Esophagus mucosa (tissue), 1 donor: ENCODE data around the gene ZWILCH. TPM values are rescaled to one million over a fixed set of nuclear protein-coding genes. Genes with fewer than 3 reads are reported as not detected.
"Not testable (repeated sequence)": the region's sequence is repeated elsewhere in the genome, so short reads cannot be mapped to it uniquely, and the experiment has no call there.

ENCODE experiments used
- ATAC-seq: fragments of 200-7000 bp; cut with Tn5 transposase; one replicate; pipeline ENCODE4 v1.9.1; 2020
- total RNA-seq: library from RNA; stranded (reverse); gene quantifications from one replicate; pipeline ENCODE4 v1.2.4, GENCODE V29; 2023
- donor health status: DM: yes; HTN: yes; CAD: no.

ZWILCH gene
- total RNA-seq, 1 donor from 2014 or later: 8.9 TPM

GRCh38 chr15:66586155-66586976 lies 81.2 kb downstream of the ZWILCH start:
- no peak for ATAC-seq

GRCh38 chr15:66587020-66587419 lies 81.9 kb downstream of the ZWILCH start:
- ATAC-seq: no peak

DNA sequence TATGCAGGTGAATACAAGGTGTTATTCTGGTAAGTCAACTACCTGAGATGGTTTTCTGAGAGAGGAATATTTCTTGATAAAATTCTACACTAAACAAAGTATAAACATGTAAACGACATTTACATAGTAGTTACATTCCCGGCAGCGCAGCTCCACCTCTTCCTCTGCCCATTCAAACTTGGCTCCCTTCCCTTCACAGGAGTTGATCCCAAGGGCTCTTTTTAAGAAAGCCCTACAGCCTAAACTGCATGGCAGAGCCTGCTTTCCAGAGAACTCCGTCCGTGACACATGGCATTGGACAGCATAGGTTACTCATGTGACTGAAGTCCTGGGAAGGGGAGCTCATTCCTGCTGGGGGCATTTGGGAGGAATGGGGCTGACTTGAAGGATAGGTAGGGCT lies 82.6 kb downstream of the ZWILCH start:
- no peak for ATAC-seq

DNA sequence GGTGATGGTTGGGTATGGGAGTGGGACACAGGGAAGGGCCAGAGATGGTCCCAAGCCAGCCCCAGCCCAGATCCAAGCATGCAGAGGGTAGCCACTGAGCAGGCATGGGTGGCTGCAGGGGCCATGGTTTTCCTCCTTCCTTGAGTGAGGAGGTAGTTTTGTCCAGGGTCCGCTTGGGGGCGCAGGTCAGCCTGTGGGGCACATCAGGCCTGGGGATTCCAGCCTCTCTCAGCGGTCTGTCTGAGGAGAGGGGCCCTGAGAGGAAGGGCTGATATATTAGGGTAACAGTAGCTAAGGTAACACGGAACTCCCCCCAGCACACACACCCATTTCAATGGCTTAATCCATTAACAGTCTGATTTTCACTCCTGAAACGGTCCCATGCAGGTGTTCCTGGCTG lies 83.4 kb downstream of the ZWILCH start:
- ATAC-seq: peak; percentile 13

DNA sequence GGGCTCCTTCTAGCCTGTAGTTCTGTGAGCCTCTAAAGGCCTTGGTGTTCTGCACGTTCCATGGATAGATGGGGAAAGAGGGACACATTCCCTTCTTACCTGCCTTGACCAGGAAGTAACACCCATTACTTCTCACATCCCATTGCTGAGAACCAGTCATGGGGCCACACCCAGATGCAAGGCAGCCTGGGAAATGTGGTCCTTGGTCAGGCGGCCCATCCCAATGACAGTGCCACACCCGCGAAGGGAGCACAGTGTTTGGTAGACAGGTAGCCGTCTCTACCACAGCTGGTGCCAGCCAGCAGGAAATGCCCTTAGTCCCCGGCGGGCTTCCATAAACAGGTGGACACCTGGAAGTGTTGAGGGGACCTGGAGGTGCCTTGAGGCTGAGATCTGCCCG lies 83.8 kb downstream of the ZWILCH start:
- peak; percentile 69 for ATAC-seq

DNA sequence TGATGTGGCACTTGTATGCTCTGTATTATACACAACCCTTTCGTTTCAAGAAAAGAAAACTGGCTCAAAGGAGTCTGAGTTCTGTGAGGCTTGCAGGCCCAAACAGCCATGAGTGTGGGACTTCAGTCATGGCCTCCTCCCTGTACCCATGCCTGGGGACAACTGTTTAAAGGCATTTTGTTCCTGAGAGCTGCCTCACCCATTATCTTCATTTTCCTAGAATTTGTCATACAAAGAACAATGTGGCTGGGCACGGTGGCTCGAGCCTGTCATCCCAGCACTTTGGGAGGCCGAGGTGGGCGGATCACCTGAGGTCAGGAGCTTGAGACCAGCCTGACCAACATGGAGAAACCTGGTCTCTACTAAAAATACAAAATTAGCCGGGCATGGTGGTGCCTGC lies 84.3 kb downstream of the ZWILCH start:
- ATAC-seq: not testable (repeated sequence)

DNA sequence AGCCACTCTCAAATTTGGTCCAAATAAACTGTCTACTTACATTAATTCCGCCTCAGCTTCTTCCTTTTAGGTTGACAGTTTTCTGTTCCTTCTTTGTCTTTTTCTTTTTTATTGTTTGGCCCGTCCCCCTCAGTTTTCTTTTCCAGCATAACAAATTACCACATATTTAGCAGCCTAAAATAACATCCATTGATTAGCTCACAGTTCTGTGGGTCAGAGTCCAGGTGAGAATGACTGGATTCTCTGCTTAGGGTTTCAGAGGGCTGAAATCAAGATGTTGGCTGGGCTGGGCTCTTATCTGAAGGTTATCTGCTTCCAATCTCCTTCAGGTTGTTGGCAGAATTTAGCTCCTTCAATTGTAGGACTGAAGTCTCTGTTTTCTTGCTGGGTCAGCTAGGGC lies 85.3 kb downstream of the ZWILCH start:
- ATAC-seq: no peak

DNA sequence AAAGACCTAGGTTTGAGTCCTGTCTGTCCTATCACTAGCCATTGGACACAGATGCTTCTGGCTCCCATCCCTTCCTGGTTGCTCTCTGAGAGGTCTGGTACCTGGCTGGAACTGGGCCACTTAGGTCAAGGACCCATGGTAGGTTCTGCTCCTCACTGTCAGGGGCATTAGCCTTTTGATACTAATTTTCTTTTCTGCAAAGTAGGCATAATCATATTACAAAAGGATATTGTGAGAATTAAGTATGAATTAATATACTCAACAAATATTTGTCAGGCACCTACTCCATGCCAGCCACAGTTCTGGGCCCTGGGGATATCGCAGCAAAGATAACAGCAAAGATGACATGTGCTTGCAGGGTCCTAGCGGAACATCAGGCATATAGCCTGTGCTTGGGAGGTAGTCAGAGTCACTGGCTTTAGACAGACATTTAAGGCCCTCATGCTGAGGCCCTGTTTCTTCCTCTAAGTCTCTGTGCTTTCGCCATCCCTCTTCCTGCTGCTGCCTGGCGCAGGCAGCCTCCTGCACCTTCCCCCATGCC lies 86.3 kb downstream of the ZWILCH start:
- no peak for ATAC-seq

GRCh38 chr15:66592505-66593218 lies 87.5 kb downstream of the ZWILCH start:
- ATAC-seq: no peak

- ATAC-seq: no peak
These were observed 88.2 kb downstream of the ZWILCH start for GRCh38 chr15:66593219-66593780.

GRCh38 chr15:66594344-66594743 lies 89.2 kb downstream of the ZWILCH start:
- no peak for ATAC-seq

- no peak for ATAC-seq
These were observed 89.7 kb downstream of the ZWILCH start for GRCh38 chr15:66594836-66595235.

DNA sequence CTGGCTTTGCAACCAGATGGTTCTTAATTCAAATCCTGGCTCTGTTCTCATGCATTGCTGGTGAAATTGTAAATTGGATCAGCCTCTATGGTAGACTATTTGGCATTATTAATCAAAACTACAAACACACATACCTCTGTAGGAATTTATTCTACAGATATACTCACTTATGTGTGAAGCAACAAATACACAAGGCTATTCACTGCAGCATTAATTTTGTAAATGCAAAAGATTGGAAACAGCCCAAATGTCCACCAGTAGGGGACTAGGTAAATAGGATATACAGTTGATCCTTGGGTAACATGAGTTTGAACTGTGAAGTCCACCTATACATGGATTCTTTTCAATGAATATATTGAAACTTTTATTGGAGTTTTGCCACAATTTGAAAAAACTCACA lies 90.2 kb downstream of the ZWILCH start:
- ATAC-seq: no peak

DNA sequence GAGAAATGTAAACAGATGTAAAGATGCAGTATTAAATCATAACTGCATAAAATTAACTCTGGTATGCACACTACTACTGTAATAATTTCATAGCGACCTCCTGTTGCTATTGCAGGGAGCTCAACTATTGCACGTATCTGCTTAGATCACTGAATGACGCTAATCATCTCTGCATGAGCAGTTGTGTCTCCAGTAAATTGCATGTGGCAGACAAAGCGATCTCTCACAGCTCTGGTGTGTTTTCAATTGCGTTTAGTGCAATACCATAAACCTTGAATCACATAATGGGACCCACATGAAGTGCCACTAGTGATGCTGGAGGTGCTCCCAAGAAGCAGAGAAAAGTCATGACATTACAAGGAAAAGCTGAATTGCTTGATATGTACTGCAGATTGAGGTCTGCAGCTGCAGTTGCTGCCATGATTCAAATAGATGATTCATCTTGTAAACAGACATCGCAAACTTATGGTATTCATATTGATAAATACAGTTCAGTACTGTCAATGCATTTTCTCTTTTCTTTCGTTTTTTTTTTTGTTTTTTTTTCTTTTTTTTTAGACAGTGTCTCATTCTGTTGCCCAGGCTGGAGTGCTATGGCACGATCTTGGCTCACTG lies 90.9 kb downstream of the ZWILCH start:
- ATAC-seq: no peak

DNA sequence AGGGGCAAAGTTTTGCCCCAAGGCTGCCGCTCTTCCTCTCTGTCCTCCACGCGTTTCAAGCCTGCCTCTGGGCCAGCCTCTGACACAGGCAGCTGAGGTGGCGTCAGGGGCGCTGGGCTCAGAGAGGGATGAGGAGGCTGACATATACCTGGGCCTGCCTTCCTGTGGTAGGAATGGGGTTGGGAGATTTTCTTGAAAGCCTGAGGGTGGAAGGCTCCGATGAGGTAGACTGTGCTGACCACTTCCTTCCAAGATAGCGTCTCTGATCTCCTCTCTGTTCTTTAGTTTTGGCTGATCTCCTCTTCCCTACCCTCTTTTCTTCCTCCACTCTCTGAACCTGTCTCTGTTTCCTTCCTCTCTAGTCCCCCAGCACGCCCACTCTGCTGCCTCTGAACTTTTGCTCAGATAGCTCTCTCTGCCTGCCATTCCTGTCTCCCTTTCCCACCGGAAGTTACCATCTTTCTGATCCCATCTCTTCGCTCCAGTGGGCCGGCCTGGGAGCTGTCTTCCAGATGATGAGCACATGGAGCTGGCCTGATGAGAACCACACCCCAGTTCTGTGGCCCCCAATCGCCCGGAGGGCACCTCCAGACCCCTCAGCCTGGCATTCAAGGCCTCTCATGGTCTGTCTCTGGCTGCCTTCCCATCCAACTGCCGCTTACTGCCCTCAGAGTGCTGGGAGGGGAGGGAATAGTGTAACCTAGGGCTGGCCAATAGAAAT lies 93.1 kb downstream of the ZWILCH start:
- peak; percentile 19 for ATAC-seq

Other genes starting within 250 kb of the ZWILCH start
- gene DIS3L, start 211.8 kb upstream of the ZWILCH start, total RNA-seq: 13.7 TPM
- 6.4 TPM for gene TIPIN, start 148.6 kb upstream of the ZWILCH start, total RNA-seq
- gene MAP2K1, start 118.4 kb upstream of the ZWILCH start, total RNA-seq: 39.7 TPM
- 11.4 TPM for gene SNAPC5, start 7.6 kb upstream of the ZWILCH start, total RNA-seq
- gene RPL4, start 471 bp upstream of the ZWILCH start, total RNA-seq: 2,164 TPM
- not detected for gene LCTL, start 60.7 kb downstream of the ZWILCH start, total RNA-seq
- gene SMAD6, start 196.9 kb downstream of the ZWILCH start, total RNA-seq: 1.2 TPM